Cardiac septum (tissue), 1 donor: ENCODE results near the gene RFLNA. TPM values are rescaled to one million over a fixed set of nuclear protein-coding genes. Genes with fewer than 3 reads are reported as not detected.

Experiments used
- DNase-seq: peaks from one replicate; pipeline ENCODE4 v3.0.0-alpha.2; 2020; ENCODE audit warnings: low spot score
- intact Hi-C: fragments of 100-400 bp; cut with DNase I; formaldehyde crosslinking; loops from one replicate; pipeline ENCODE4 v1.14.0; 2022
- total RNA-seq: library from RNA; stranded (reverse); fragmentation: NEBNext Ultra II Directional; extraction: Animal tissue kit (Norgen Biotek cat#: 25700); gene quantifications from one replicate; pipeline ENCODE4 v1.2.1, GENCODE V29; 2021
- donor health status: DM: no; HTN: no; CAD: no.

The RFLNA gene
- total RNA-seq, 1 donor from 2014 or later = not detected

- no peak for DNase-seq
- intact Hi-C loops = no loop called here
Measured at GRCh38 chr12:124332058-124332672, 37.3 kb downstream of the RFLNA start.

GRCh38 chr12:124332900-124333299, 38.0 kb downstream of the RFLNA start:
- DNase-seq = no peak
- intact Hi-C loops = no loop called here

- intact Hi-C loops = no loop called here
- DNase-seq = no peak
Measured at GRCh38 chr12:124333724-124334123, 38.8 kb downstream of the RFLNA start.

- intact Hi-C loops = no loop called here
- no peak for DNase-seq
Measured at GRCh38 chr12:124334266-124334665, 39.4 kb downstream of the RFLNA start.

GRCh38 chr12:124334976-124335375, 40.1 kb downstream of the RFLNA start:
- DNase-seq = no peak
- intact Hi-C loops = no loop called here

GRCh38 chr12:124335426-124336183, 40.7 kb downstream of the RFLNA start:
- intact Hi-C loops = no loop called here
- no peak for DNase-seq

- intact Hi-C loops = no loop called here
- DNase-seq = no peak
Measured at GRCh38 chr12:124336184-124336437, 41.2 kb downstream of the RFLNA start.

- intact Hi-C loops = no loop called here
- DNase-seq = no peak
Measured at GRCh38 chr12:124336742-124337520, 42.0 kb downstream of the RFLNA start.

GRCh38 chr12:124337622-124338021, 42.7 kb downstream of the RFLNA start:
- DNase-seq = no peak
- intact Hi-C loops = no loop called here

GRCh38 chr12:124338448-124338847, 43.6 kb downstream of the RFLNA start:
- intact Hi-C loops = no loop called here
- no peak for DNase-seq

GRCh38 chr12:124338876-124339603, 44.1 kb downstream of the RFLNA start:
- no peak for DNase-seq
- intact Hi-C loops = no loop called here

GRCh38 chr12:124340080-124340900, 45.4 kb downstream of the RFLNA start:
- intact Hi-C loops = no loop called here

GRCh38 chr12:124341645-124342069, 46.8 kb downstream of the RFLNA start:
- intact Hi-C loops = no loop called here
- no peak for DNase-seq

More at GRCh38 chr12:124340080-124340900, 45.4 kb downstream of the RFLNA start:
- DNase-seq = no peak

- intact Hi-C loops = no loop called here
- no peak for DNase-seq
Measured at GRCh38 chr12:124344022-124344421, 49.1 kb downstream of the RFLNA start.

GRCh38 chr12:124344526-124344925, 49.6 kb downstream of the RFLNA start:
- intact Hi-C loops = no loop called here
- no peak for DNase-seq

GRCh38 chr12:124345795-124346194, 50.9 kb downstream of the RFLNA start:
- intact Hi-C loops = no loop called here
- no peak for DNase-seq

- intact Hi-C loops = no loop called here
- DNase-seq = no peak
Measured at GRCh38 chr12:124346425-124347168, 51.7 kb downstream of the RFLNA start.

- no peak for DNase-seq
- intact Hi-C loops = no loop called here
Measured at GRCh38 chr12:124347335-124347734, 52.4 kb downstream of the RFLNA start.
